ENCODE data around the gene BCDIN3D. TPM values are rescaled to one million over a fixed set of nuclear protein-coding genes. Genes with fewer than 3 reads are reported as not detected.
"Not testable (repeated sequence)": the region's sequence is repeated elsewhere in the genome, so short reads cannot be mapped to it uniquely, and the experiment has no call there.

BCDIN3D gene
- total and polyA plus RNA-seq, 4 donors, result 1.7 to 4.4 (median 2.1) TPM

GRCh38 chr12:49872381-49872780, 29.5 kb upstream of the BCDIN3D start:
- TF ChIP-seq NR2F2 (IDR thresholded peaks at IDR 0.05) (no peak), SP1 (IDR thresholded peaks at IDR 0.05) (no peak), ATF3 (IDR thresholded peaks at IDR 0.05) (no peak), JUND (IDR thresholded peaks at IDR 0.05) (no peak), RAD21 (IDR thresholded peaks at IDR 0.05) (no peak), CTCF (IDR thresholded peaks at IDR 0.05; ENCODE audit: low read depth, low read length, missing input control) (no peak), MAX (IDR thresholded peaks at IDR 0.05) (no peak), EGR1 (IDR thresholded peaks at IDR 0.05; ENCODE audit: low read depth in 2 of 2) (no peak), GABPA (IDR thresholded peaks at IDR 0.05 in 1 of 2, conservative IDR thresholded peaks at IDR 0.05 in 1 of 2) (no peak), HNF4G (IDR thresholded peaks at IDR 0.05) (no peak), TAF1 (conservative IDR thresholded peaks at IDR 0.05) (no peak), HNF4A (conservative IDR thresholded peaks at IDR 0.05) (no peak), YY1 (IDR thresholded peaks at IDR 0.05) (no peak)
- TF ChIP-seq, protein P1, sequence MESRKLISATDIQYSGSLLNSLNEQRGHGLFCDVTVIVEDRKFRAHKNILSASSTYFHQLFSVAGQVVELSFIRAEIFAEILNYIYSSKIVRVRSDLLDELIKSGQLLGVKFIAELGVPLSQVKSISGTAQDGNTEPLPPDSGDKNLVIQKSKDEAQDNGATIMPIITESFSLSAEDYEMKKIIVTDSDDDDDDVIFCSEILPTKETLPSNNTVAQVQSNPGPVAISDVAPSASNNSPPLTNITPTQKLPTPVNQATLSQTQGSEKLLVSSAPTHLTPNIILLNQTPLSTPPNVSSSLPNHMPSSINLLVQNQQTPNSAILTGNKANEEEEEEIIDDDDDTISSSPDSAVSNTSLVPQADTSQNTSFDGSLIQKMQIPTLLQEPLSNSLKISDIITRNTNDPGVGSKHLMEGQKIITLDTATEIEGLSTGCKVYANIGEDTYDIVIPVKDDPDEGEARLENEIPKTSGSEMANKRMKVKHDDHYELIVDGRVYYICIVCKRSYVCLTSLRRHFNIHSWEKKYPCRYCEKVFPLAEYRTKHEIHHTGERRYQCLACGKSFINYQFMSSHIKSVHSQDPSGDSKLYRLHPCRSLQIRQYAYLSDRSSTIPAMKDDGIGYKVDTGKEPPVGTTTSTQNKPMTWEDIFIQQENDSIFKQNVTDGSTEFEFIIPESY (IDR thresholded peaks at IDR 0.05), result no peak
- H3K27ac ChIP-seq (ENCODE audit: low read depth in 1 of 2, low read length in 2 of 2), result no peak overlapping the region
- no peaks in the 10 kb centered on the region for H3K36me3 ChIP-seq (ENCODE audit: control insufficient read depth in 4 of 4, insufficient read depth in 3 of 4, low read depth in 1 of 4, low read length in 3 of 4)
- no peak overlapping the region for H3K9ac ChIP-seq (ENCODE audit: low read depth in 1 of 2, low read length in 2 of 2)
- H3K4me1 ChIP-seq (ENCODE audit: control insufficient read depth in 4 of 4, insufficient read depth in 4 of 4, low read length in 3 of 4), result peaks cover 0 to 2% (median 0%) of the 10 kb centered on the region in 4 donors
- no peak overlapping the region for H3K4me3 ChIP-seq (ENCODE audit: low read depth in 1 of 3, low read length in 3 of 3)
- no peaks in the 10 kb centered on the region for H3K9me3 ChIP-seq (ENCODE audit: control insufficient read depth in 4 of 4, low read length in 3 of 4)
- 96% methylated on average over 5 of the region's 5 CpGs for WGBS
- no peak for DNase-seq (ENCODE audit: low spot score)
- no peaks in the 10 kb centered on the region for H3K27me3 ChIP-seq (ENCODE audit: control insufficient read depth in 4 of 4, insufficient read depth in 4 of 4, low read length in 3 of 4)

DNA sequence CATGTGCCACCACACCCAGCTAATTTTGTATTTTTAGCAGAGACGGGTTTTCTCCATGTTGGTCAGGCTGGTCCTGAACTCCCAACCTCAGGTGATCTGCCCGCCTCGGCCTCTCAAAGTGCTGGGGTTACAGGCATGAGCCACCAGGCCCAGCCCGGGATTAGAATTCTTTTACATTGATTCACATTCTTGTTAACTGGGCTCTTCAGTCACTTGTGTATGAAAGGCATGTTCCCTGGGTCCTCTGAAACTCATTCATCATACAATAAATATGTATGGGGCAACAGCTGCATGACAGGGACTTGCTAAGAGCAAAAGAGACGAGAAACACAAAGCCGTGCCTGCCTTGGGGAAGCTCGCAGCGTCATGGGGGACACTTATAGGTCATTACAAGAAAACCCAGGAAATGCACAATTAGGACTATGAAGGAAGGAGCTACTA, 28.9 kb upstream of the BCDIN3D start:
- DNase-seq (ENCODE audit: low spot score); H3K27ac ChIP-seq (ENCODE audit: low read depth in 1 of 2, low read length in 2 of 2); H3K36me3 ChIP-seq (ENCODE audit: control insufficient read depth in 4 of 4, insufficient read depth in 3 of 4, low read depth in 1 of 4, low read length in 3 of 4); H3K4me3 ChIP-seq (ENCODE audit: low read depth in 1 of 3, low read length in 3 of 3); H3K27me3 ChIP-seq (ENCODE audit: control insufficient read depth in 4 of 4, insufficient read depth in 4 of 4, low read length in 3 of 4); H3K9ac ChIP-seq (ENCODE audit: low read depth in 1 of 2, low read length in 2 of 2); H3K4me1 ChIP-seq (ENCODE audit: control insufficient read depth in 4 of 4, insufficient read depth in 4 of 4, low read length in 3 of 4); H3K9me3 ChIP-seq (ENCODE audit: control insufficient read depth in 4 of 4, low read length in 3 of 4): not testable (repeated sequence)
- 97% methylated on average over 8 of the region's 8 CpGs for WGBS

GRCh38 chr12:49871263-49871561, 28.3 kb upstream of the BCDIN3D start:
- TF ChIP-seq SP1 (IDR thresholded peaks at IDR 0.05) (no peak), YY1 (IDR thresholded peaks at IDR 0.05) (no peak), ATF3 (IDR thresholded peaks at IDR 0.05) (no peak)
- no peak overlapping the region for H3K27ac ChIP-seq (ENCODE audit: low read depth in 1 of 2, low read length in 2 of 2)
- H3K9ac ChIP-seq (ENCODE audit: low read depth in 1 of 2, low read length in 2 of 2), result no peak overlapping the region
- H3K4me1 ChIP-seq (ENCODE audit: control insufficient read depth in 4 of 4, insufficient read depth in 4 of 4, low read length in 3 of 4), result peaks cover 0 to 2% (median 0%) of the 10 kb centered on the region in 4 donors
- no peaks in the 10 kb centered on the region for H3K36me3 ChIP-seq (ENCODE audit: control insufficient read depth in 4 of 4, insufficient read depth in 3 of 4, low read depth in 1 of 4, low read length in 3 of 4)
- H3K9me3 ChIP-seq (ENCODE audit: control insufficient read depth in 4 of 4, low read length in 3 of 4), result no peaks in the 10 kb centered on the region
- H3K27me3 ChIP-seq (ENCODE audit: control insufficient read depth in 4 of 4, insufficient read depth in 4 of 4, low read length in 3 of 4), result no peaks in the 10 kb centered on the region
- H3K4me3 ChIP-seq (ENCODE audit: low read depth in 1 of 3, low read length in 3 of 3), result no peak overlapping the region
- WGBS, result 93% methylated on average over 4 of the region's 4 CpGs
- DNase-seq (ENCODE audit: low spot score), result peak; percentile 32
